ENCODE results near the gene PPDPF. TPM values are rescaled to one million over a fixed set of nuclear protein-coding genes. Genes with fewer than 3 reads are reported as not detected.

PPDPF gene
- polyA plus RNA-seq, 3 donors, result 13.4 to 39.9 (median 26.1) TPM

DNA sequence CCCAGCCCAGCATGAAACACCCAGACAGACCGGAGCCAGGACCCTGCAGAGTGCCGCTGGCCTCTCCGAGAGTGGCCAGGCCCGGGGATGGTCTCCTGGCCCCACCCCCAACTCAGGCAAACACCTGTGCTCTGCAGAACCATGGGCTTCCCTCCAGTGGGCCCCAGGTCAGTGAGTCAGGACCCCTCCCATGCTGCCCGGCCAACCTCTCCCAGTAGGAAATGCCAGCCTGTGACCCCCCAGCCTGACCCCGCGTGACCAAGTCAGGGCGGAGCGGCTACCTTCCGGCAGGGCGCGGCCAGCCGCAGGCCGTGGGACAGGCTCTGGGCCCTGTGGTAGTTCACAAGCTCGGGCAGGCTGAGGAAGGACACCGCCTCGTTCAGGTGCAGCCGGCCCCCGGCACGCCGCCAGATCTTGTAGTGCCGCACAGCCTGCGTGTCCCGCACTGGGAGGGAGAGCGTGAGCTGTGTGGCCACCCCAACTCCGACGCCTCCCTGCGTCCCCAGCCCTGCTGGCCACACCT, 13.4 kb downstream of the PPDPF start:
- DNase-seq, result no peak
- intact Hi-C loops (cut with micrococcal nuclease), result loop anchor here in 1 of 2 donors (10.0 kb wide), 1 partner anchor 331 kb away; the partner anchor contains the start of genes ABHD16B and TPD52L2
- Histone ChIP-seq H2AFZ (ENCODE audit: insufficient read depth, low read depth, low read length, poor library complexity, severe bottlenecking) (no peak overlapping the region), H3K27me3 (ENCODE audit: control insufficient read depth in 2 of 2, insufficient read depth in 2 of 2, low read length in 2 of 2) (peaks cover 0 to 4% of the 10 kb centered on the region in 2 donors), H3K79me2 (ENCODE audit: insufficient read depth, low read length) (no peaks in the 10 kb centered on the region), H3K9ac (ENCODE audit: insufficient read depth, low read length, poor library complexity, severe bottlenecking) (no peak overlapping the region), H4K20me1 (ENCODE audit: insufficient read depth, low read length) (no peaks in the 10 kb centered on the region), H3K36me3 (replicated peaks in 1 of 2; ENCODE audit: control insufficient read depth in 1 of 2, insufficient read depth in 2 of 2, low read length in 2 of 2) (no peaks in the 10 kb centered on the region), H3K4me3 (replicated peaks in 1 of 3; ENCODE audit: low read depth in 2 of 3, low read length in 3 of 3) (no peak overlapping the region), H3K4me1 (ENCODE audit: control insufficient read depth in 1 of 2, insufficient read depth in 2 of 2, low read length in 2 of 2) (peaks cover 23 to 28% of the 10 kb centered on the region in 2 donors), H3K27ac (ENCODE audit: low read depth in 1 of 2, low read length in 2 of 2) (no peak overlapping the region), H3K9me3 (replicated peaks in 1 of 2; ENCODE audit: control insufficient read depth in 1 of 2, insufficient read depth in 1 of 2, low read length in 2 of 2) (no peaks in the 10 kb centered on the region), H3K4me2 (replicated peaks; ENCODE audit: extremely low read depth, low read length, poor library complexity, severe bottlenecking) (no peak overlapping the region)
- peaks cover 0 to 2% of the 10 kb centered on the region in 2 donors for H3K36me3 Mint-ChIP-seq
- peaks cover 16% of the 10 kb centered on the region for H3K4me1 Mint-ChIP-seq
- peaks cover 4 to 14% (median 5%) of the 10 kb centered on the region in 3 donors for H3K27me3 Mint-ChIP-seq (ENCODE audit: low read depth in 3 of 3)
- no peak overlapping the region for H3K27ac Mint-ChIP-seq
- TF ChIP-seq, protein P1, sequence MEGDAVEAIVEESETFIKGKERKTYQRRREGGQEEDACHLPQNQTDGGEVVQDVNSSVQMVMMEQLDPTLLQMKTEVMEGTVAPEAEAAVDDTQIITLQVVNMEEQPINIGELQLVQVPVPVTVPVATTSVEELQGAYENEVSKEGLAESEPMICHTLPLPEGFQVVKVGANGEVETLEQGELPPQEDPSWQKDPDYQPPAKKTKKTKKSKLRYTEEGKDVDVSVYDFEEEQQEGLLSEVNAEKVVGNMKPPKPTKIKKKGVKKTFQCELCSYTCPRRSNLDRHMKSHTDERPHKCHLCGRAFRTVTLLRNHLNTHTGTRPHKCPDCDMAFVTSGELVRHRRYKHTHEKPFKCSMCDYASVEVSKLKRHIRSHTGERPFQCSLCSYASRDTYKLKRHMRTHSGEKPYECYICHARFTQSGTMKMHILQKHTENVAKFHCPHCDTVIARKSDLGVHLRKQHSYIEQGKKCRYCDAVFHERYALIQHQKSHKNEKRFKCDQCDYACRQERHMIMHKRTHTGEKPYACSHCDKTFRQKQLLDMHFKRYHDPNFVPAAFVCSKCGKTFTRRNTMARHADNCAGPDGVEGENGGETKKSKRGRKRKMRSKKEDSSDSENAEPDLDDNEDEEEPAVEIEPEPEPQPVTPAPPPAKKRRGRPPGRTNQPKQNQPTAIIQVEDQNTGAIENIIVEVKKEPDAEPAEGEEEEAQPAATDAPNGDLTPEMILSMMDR (IDR thresholded peaks at IDR 0.05), result no peak
- H3K9me3 Mint-ChIP-seq, result peaks cover 0 to 3% (median 0%) of the 10 kb centered on the region in 7 donors
- 91% methylated on average over 28 of the region's 28 CpGs for WGBS (ENCODE audit: insufficient coverage)
- H3K4me3 Mint-ChIP-seq, result no peak overlapping the region

DNA sequence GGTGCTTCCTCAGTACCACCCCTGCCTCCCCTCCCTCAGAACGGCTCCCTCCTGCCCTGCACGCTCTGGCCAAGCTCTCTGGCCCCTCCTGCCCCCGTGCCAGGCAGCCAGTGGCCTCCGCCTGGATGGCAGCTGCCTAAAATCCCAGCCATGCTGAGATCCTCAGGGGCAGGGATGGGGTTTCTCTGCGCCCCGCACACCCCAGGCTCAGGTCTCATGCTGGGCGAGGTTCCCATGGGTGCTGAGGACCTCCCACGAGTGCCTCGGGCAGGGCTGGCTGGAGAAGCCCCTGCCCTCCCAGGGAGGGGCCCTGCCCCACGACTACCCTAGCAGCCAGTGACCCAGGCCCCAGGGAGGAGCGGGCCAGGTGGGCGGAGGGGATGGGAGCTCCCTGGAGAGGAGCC, 13.9 kb downstream of the PPDPF start:
- peaks cover 0 to 8% of the 10 kb centered on the region in 2 donors for H3K27me3 ChIP-seq (ENCODE audit: control insufficient read depth in 2 of 2, insufficient read depth in 2 of 2, low read length in 2 of 2)
- H3K27ac ChIP-seq (ENCODE audit: low read depth in 1 of 2, low read length in 2 of 2), result no peak overlapping the region
- H3K4me3 Mint-ChIP-seq, result no peak overlapping the region
- H3K9me3 Mint-ChIP-seq, result peaks cover 0 to 3% (median 0%) of the 10 kb centered on the region in 7 donors
- H3K4me2 ChIP-seq (replicated peaks; ENCODE audit: extremely low read depth, low read length, poor library complexity, severe bottlenecking), result no peak overlapping the region
- no peak for DNase-seq
- TF ChIP-seq, protein P1 (IDR thresholded peaks at IDR 0.05), result no peak
- H2AFZ ChIP-seq (ENCODE audit: insufficient read depth, low read depth, low read length, poor library complexity, severe bottlenecking), result no peak overlapping the region
- no peak overlapping the region for H3K4me3 ChIP-seq (replicated peaks in 1 of 3; ENCODE audit: low read depth in 2 of 3, low read length in 3 of 3)
- peaks cover 0 to 2% of the 10 kb centered on the region in 2 donors for H3K36me3 Mint-ChIP-seq
- H3K79me2 ChIP-seq (ENCODE audit: insufficient read depth, low read length), result no peaks in the 10 kb centered on the region
- H3K36me3 ChIP-seq (replicated peaks in 1 of 2; ENCODE audit: control insufficient read depth in 1 of 2, insufficient read depth in 2 of 2, low read length in 2 of 2), result no peaks in the 10 kb centered on the region
- H3K27ac Mint-ChIP-seq, result no peak overlapping the region
- peaks cover 16% of the 10 kb centered on the region for H3K4me1 Mint-ChIP-seq
- no peak overlapping the region for H3K9ac ChIP-seq (ENCODE audit: insufficient read depth, low read length, poor library complexity, severe bottlenecking)
- H4K20me1 ChIP-seq (ENCODE audit: insufficient read depth, low read length), result no peaks in the 10 kb centered on the region
- WGBS (ENCODE audit: insufficient coverage), result 92% methylated on average over 12 of the region's 12 CpGs
- H3K9me3 ChIP-seq (replicated peaks in 1 of 2; ENCODE audit: control insufficient read depth in 1 of 2, insufficient read depth in 1 of 2, low read length in 2 of 2), result no peaks in the 10 kb centered on the region
- H3K4me1 ChIP-seq (ENCODE audit: control insufficient read depth in 1 of 2, insufficient read depth in 2 of 2, low read length in 2 of 2), result peaks cover 23 to 28% of the 10 kb centered on the region in 2 donors
- intact Hi-C loops (cut with micrococcal nuclease), result loop anchor here in 1 of 2 donors (10.0 kb wide), 1 partner anchor 330 kb away; the partner anchor contains the start of genes ABHD16B and TPD52L2
- H3K27me3 Mint-ChIP-seq (ENCODE audit: low read depth in 3 of 3), result peaks cover 4 to 18% (median 6%) of the 10 kb centered on the region in 3 donors
